SH-SY5Y (cell line): ENCODE results near the gene ARL14EP.

Experiments
- GATA2 ChIP-seq: IDR thresholded peaks from 2 replicates; pipeline ENCODE4 v1.6.1; 2011; ENCODE audit warnings: mild to moderate bottlenecking, low read depth, low read length
- GATA3 ChIP-seq: IDR thresholded peaks from 2 replicates; pipeline ENCODE4 v1.6.1; 2011; ENCODE audit warnings: low read depth, mild to moderate bottlenecking, low read length, moderate library complexity

GRCh38 chr11:30322191-30322590 lies 713 bp upstream of the ARL14EP start:
- TF ChIP-seq GATA3 = no peak
- TF ChIP-seq GATA2 = no peak
